AG04450 (cell line): ENCODE results near the gene NRL. TPM values are rescaled to one million over a fixed set of nuclear protein-coding genes. Genes with fewer than 3 reads are reported as not detected.
"Not testable (repeated sequence)": the region's sequence is repeated elsewhere in the genome, so short reads cannot be mapped to it uniquely, and the experiment has no call there.

Experiments used
- CTCF ChIA-PET: fragments of 300-600, 350-600 bp; formaldehyde crosslinking; extraction: SDS; loops from one replicate; lab custom pipeline; 2022; ENCODE audit warnings: antibody characterized with exemption, inconsistent platforms; lab: Charles Lee
- POLR2A ChIA-PET: fragments of 350-600 bp; formaldehyde crosslinking; extraction: SDS; loops from one replicate; lab custom pipeline; 2021; ENCODE audit warnings: antibody characterized with exemption, inconsistent platforms; lab: Yijun Ruan, JAX
- DNase-seq: peaks from one replicate; pipeline ENCODE4 v3.0.0-alpha.2; 2011; ENCODE audit warnings: low read depth, low spot score
- H3K27ac ChIP-seq: one replicate; pipeline ENCODE4 v1.5.1; 2012; ENCODE audit warnings: low read depth, low read length, control low read depth
- H3K27me3 ChIP-seq: one replicate; pipeline ENCODE4 v1.6.0; 2012; ENCODE audit warnings: low read length; ENCODE audit not compliant: control insufficient read depth, insufficient read depth
- H3K4me3 ChIP-seq: 2 replicates; pipeline ENCODE4 v1.5.1; 2011; ENCODE audit warnings: mild to moderate bottlenecking, low read depth, low read length, control low read depth
- H3K9me3 ChIP-seq: 2 replicates; pipeline ENCODE4 v1.5.1; 2012; ENCODE audit warnings: low read length; ENCODE audit not compliant: control insufficient read depth, insufficient read depth
- CTCF ChIP-seq: IDR thresholded peaks from 2 replicates; pipeline ENCODE4 v1.5.1; 2011; ENCODE audit warnings: low read depth, low read length, control low read depth, inconsistent platforms
- polyA plus RNA-seq: library from polyadenylated mRNA; depleted of rRNA; stranded (reverse); fragments of >200 nt; gene quantifications from 2 replicates; pipeline ENCODE4 v1.2.3, GENCODE V29; 2011

The NRL gene
- polyA plus RNA-seq, 1 experiment = 0.41 TPM

DNA sequence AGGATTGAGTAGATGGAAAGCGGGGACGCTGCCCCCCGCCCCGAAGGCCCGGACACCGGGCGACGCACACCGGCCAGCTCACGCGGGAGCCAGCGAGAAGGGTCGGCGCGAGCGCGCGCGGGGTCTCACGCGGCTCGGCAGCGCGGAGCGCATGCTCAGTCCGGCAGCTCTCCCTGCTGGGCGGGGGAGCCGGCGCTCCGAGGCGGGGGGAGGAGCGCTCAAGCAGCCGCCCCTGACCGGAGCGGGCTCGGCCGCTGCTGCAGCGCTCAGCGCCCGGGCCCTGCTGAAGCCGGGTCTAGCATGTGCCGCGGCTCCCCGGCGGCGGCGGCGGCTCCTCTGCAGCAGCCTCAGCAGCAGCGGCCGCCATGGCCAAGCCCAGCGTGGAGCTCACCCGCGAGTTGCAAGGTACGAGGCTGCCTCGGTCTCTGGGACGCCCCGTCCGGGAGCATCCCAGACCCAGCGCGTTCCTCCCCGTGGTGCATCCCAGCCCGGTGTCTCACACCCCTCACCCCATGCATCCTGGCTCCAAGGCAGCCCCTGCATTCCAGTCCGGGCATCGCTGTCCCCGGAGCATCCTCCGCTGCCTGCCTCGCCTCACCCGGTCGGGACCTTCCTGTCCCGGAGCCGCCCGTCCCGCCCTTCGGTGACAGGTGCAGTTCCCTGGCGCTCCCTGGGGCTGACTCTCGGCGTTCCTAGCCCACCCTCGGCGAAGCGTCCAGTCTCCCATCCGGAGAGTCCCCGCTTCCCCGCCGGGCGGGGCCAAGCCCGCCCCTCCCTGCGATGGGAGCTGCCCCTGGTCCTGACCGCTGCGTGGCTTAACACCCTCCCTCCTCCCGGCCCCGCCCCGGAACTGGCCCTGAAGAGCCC is 62.7 kb downstream of the NRL start, which contains the start of gene CARMIL3:
TSS of gene CARMIL3 (plus strand) at position 221 of the 867 bp plus-strand sequence. CDS start at position 366, 145 bp downstream.
- peak; percentile 16 for DNase-seq
- Histone ChIP-seq H3K27ac (no peak within 1 kb of the TSS), H3K9me3 (no peaks in the 10 kb centered on the region), H3K4me3 (peak within 1 kb of the TSS; percentile 60), H3K27me3 (peaks cover 30% of the 10 kb centered on the region)
- ChIA-PET CTCF (interaction anchor here (1.0 to 4.0 kb wide), 5 partner anchors 16 to 258 kb away, joined by 3 to 20 read pairs (median 4); partner anchors contain the start of gene LTB4R2), POLR2A (interaction anchor here (0.6 to 1.1 kb wide), 2 partner anchors 13 to 42 kb away, joined by 3 to 15 read pairs; partner anchors contain the start of gene PCK2)
- TF ChIP-seq CTCF = no peak

DNA sequence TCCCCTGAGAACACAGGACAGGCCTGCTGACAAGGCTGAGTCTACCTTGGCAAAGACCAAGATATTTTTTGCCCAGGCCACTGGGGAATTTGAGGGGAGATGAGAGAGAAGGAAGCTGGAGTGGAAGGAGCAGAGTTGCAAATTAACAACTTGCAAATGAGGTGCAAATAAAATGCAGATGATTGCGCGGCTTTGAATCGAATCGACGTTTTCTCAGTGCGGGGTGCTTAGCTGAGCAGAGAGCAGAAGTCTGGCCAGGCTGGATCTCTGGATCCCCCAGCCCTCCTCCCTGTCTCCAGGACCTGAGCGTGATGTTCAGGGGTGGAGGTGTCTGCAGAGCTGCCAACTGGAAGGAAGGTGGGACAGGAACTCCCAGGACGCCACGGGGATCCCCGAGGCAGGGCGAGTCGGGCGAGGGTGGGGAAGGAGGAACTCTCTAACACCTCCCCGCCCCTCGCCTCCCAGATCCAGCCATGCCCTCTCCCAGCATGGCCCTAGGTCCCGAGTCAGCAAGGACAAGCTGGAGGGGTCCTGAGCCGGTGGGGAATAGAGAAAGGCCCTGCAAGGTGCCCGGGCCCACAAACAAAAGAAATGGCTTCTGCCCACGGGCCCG is 63.5 kb downstream of the NRL start:
- Histone ChIP-seq H3K4me3 (peak overlapping the region; percentile 60), H3K27ac (no peak overlapping the region), H3K27me3 (peaks cover 33% of the 10 kb centered on the region), H3K9me3 (no peaks in the 10 kb centered on the region)
- TF ChIP-seq CTCF = no peak
- DNase-seq = no peak
- POLR2A ChIA-PET = interaction anchor here (0.6 kb wide), 1 partner anchor 12 kb away, joined by 15 read pairs; no protein-coding TSS in a partner anchor
- CTCF ChIA-PET = interaction anchor here (1.0 to 4.0 kb wide), 5 partner anchors 15 to 258 kb away, joined by 3 to 20 read pairs (median 4); partner anchors contain the start of gene LTB4R2

GRCh38 chr14:24050753-24051152 is 64.0 kb downstream of the NRL start:
- DNase-seq, H3K4me3 ChIP-seq, H3K27ac ChIP-seq, H3K9me3 ChIP-seq, POLR2A ChIA-PET: not testable (repeated sequence)
- H3K27me3 ChIP-seq = peaks cover 33% of the 10 kb centered on the region
- CTCF ChIA-PET = interaction anchor here (1.4 to 4.0 kb wide), 2 partner anchors 36 to 40 kb away, joined by 3 to 20 read pairs; no protein-coding TSS in a partner anchor

DNA sequence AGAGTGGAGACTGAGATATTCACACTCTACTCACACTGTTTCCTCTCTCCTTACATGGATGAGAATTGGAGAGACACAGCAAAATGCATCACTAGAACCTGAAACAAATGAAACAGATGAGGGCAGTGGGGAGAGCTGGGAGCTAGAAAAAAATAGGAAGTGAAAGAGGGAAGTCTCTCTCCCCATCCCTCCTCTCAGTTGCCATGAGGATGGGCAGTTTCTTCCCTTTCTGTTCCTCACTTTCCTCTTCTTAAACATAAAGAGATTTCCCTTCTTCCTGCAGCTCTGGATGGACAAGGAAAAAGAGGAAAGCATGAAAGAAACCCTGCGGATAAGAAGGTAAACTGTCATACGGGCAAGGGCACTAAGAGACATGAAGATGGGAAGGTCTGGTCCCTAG is 65.7 kb downstream of the NRL start:
- H3K27me3 ChIP-seq = peaks cover 29% of the 10 kb centered on the region
- POLR2A ChIA-PET, H3K27ac ChIP-seq, H3K9me3 ChIP-seq, CTCF ChIA-PET, H3K4me3 ChIP-seq, DNase-seq: not testable (repeated sequence)

- ChIA-PET POLR2A (no interaction called here), CTCF (interaction anchor here (1.2 to 1.8 kb wide), 6 partner anchors 13 to 290 kb away, joined by 3 to 5 read pairs (median 4); partner anchors contain the start of gene IRF9)
- no peaks in the 10 kb centered on the region for H3K9me3 ChIP-seq
- no peak overlapping the region for H3K4me3 ChIP-seq
- TF ChIP-seq CTCF = no peak
- no peak overlapping the region for H3K27ac ChIP-seq
- DNase-seq = no peak
- peaks cover 12% of the 10 kb centered on the region for H3K27me3 ChIP-seq
These were observed 72.0 kb downstream of the NRL start for GRCh38 chr14:24042746-24043145.
